Adipose tissue (tissue), 3 donors: ENCODE measurements around the gene GP5. TPM values are rescaled to one million over a fixed set of nuclear protein-coding genes. Genes with fewer than 3 reads are reported as not detected.

Source experiments
- H3K27ac ChIP-seq: one replicate; pipeline ENCODE4 v1.5.1; 2013; ENCODE audit warnings: low read depth, low read length
- WGBS, 3 donors: extraction: QIAGEN DNeasy Blood & Tissue Kit; methylation state at CpG; one replicate each; pipeline ENCODE4 v1.1.7; 2013; 5-methylcytosine and 5-hydroxymethylcytosine counted together
- polyA plus RNA-seq, 3 donors: library from polyadenylated mRNA; stranded (reverse); fragments of 200-250 nt; gene quantifications; one replicate each; pipeline ENCODE4 v1.2.3, GENCODE V29; 2013
- donor health status: healthy with polysubstance abuse.
- donor health status: Bipolar disorder and iron deficiency.
- donor health status: healthy.

GP5 gene, protein sequence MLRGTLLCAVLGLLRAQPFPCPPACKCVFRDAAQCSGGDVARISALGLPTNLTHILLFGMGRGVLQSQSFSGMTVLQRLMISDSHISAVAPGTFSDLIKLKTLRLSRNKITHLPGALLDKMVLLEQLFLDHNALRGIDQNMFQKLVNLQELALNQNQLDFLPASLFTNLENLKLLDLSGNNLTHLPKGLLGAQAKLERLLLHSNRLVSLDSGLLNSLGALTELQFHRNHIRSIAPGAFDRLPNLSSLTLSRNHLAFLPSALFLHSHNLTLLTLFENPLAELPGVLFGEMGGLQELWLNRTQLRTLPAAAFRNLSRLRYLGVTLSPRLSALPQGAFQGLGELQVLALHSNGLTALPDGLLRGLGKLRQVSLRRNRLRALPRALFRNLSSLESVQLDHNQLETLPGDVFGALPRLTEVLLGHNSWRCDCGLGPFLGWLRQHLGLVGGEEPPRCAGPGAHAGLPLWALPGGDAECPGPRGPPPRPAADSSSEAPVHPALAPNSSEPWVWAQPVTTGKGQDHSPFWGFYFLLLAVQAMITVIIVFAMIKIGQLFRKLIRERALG
- under 1 TPM in 2 of 3 donors, not detected in 1; 0.05 to 0.09 TPM for polyA plus RNA-seq

GRCh38 chr3:194399166-194399565 is at the start of gene GP5:
TSS of gene GP5 (minus strand) at chr3:194399266. CDS start at chr3:194398282, 984 bp downstream.
- 41 to 66% (median 52%) methylated on average over 2 of the region's 2 CpGs for WGBS, 3 donors
- H3K27ac ChIP-seq = no peak within 1 kb of the TSS

- H3K27ac ChIP-seq = no peak overlapping the region
- 91 to 98% (median 92%) methylated on average over 1 of the region's 1 CpG for WGBS, 3 donors
Measured at GRCh38 chr3:194447657-194448056, 48.6 kb upstream of the GP5 start.

DNA sequence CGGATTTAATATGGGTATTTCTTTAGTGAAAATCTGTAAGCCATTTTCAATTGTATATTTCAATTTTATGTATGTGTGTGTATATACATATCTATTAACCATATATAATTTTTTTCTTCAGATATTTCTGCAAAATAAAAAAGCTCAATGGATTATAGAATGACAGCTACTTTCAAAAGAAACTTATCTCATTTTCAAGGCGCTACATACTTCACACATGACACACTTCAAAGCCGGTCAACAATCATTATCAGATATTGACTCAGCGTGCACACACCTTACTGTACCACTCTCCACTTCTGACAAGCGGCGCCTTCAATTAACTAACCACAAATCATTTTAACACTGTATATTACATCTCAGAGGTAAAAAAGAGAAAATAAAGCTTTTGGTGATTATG is 48.1 kb upstream of the GP5 start:
- WGBS, 3 donors = 34 to 96% (median 91%) methylated on average over 6 of the region's 6 CpGs
- H3K27ac ChIP-seq = no peak overlapping the region

DNA sequence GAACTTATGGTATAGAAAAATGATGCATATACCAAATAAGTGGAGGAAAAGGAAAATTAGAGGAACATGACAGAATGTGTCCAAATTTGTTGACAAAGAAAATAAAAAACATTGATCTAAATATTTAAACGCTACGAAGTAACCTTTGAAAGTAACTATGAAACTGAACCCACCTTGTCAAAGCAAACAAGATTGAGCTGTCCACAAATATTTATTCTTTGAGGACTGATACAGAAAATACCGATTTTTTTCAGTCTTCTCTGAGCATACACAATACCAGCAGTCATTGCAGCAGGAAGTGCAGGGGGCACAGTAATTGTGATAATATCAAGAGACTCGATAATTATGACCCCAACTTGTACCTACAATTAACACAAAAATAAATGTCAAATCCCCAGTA is 47.7 kb upstream of the GP5 start:
- WGBS, 3 donors = 39 to 90% (median 79%) methylated on average over 4 of the region's 4 CpGs
- no peak overlapping the region for H3K27ac ChIP-seq

- WGBS, 3 donors = 90 to 95% (median 93%) methylated on average over 13 of the region's 13 CpGs
- no peak overlapping the region for H3K27ac ChIP-seq
Measured at GRCh38 chr3:194446172-194446571, 47.1 kb upstream of the GP5 start.

DNA sequence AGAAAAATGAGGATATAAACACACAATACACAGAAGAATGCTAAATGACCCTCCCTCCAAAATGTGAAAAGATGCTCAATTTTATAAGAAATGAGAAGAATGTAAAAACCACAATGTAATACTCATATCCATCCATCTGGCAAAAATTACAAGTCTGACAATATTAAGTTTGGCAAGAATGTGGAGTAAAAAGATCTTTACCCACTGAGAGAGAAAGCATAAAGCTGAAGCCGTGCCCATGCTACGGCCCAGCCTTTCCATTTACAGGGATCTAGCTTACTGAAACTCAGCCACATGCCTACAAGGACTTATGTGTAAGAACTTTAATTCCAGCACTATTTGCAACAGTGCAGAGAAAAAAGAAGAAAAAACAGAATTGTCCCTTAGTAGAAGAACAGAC is 44.8 kb upstream of the GP5 start:
- WGBS, 3 donors = 94 to 99% (median 96%) methylated on average over 2 of the region's 2 CpGs
- H3K27ac ChIP-seq = no peak overlapping the region

GRCh38 chr3:194440756-194441155 is 41.7 kb upstream of the GP5 start:
- H3K27ac ChIP-seq = no peak overlapping the region
- 54 to 67% (median 67%) methylated on average over 2 of the region's 2 CpGs for WGBS, 3 donors

- H3K27ac ChIP-seq = no peak overlapping the region
- 65 to 86% (median 77%) methylated on average over 6 of the region's 6 CpGs for WGBS, 3 donors
Measured at GRCh38 chr3:194439881-194440550, 41.0 kb upstream of the GP5 start.

DNA sequence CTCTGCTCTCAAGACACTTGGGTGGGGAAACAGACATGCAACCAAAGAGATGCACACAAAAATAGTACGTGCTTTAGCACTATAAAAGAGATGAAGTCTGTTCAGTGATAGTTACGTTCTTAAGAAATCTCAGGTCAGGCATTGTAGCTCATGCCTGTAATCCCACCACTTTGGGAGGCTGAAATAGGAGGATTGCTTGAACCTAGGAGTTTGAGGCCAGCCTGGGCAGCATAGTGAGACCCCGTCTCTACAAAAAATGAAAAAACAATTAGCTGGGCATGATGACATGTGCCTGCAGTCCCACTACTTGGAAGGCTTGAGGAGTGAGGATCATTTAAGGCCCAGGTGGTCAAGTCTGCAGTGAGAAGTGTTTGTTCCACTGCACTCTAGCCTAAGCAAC is 35.4 kb upstream of the GP5 start:
- H3K27ac ChIP-seq = no peak overlapping the region
- WGBS, 3 donors = 78 to 98% (median 93%) methylated on average over 3 of the region's 3 CpGs

DNA sequence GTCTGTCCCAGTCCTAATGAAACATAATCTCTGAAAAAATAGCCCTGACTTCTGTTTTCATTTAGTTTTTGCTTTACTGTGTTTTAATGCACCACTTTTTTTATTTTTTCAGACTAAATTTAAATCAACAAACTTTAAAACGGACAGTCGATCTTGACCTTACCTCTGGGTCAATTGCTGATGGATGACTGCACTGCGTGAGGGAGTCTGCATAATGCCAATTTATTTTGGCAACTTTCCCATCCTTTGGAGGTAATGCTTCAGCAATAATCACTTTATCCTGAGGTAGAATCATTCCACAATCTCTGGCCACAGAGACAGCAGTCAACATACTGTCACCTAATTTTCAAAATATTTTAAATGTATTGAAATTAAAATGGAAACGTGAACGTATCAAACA is 32.5 kb upstream of the GP5 start:
- WGBS, 3 donors = 61 to 76% (median 75%) methylated on average over 5 of the region's 5 CpGs
- H3K27ac ChIP-seq = no peak overlapping the region

DNA sequence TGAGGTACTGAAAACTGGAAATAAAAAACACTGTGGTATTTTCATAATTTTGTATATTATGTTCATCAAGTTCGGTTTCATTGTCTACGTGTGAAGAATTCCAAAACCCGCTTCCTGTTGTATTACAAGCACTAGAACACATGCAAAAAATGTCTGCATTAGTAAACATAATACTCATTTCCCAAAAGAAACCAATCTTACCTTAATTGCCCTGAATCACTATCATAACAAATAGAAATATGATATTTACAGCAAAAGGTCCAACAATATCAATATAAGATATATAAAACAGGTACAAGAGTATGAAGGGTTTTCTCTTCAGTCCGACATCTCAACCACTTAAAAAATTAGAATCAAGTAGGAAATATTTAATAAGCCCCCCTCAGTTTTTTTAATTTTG is 26.3 kb upstream of the GP5 start:
- no peak overlapping the region for H3K27ac ChIP-seq
- WGBS, 3 donors = 91 to 93% (median 92%) methylated on average over 4 of the region's 4 CpGs

DNA sequence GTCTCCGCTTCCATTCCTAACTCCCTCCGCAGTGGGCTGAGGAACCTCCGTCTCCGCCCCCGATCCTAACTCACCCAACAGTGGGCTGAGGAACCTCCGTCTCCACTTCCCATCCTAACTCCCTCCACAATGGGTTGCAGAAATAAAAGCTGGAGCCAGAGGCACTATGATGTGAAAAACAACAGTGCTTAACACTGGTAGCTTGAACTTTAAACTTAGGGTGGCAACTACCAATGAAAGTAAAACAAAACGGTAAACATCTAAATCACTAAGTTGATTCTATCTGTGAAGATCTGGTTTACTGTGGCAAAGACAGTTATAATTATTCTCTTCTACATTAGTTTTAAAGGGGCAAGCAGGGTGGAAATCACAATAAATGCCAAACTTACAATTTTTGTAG is 25.9 kb upstream of the GP5 start:
- H3K27ac ChIP-seq = no peak overlapping the region
- WGBS, 3 donors = 93 to 98% (median 94%) methylated on average over 7 of the region's 7 CpGs

DNA sequence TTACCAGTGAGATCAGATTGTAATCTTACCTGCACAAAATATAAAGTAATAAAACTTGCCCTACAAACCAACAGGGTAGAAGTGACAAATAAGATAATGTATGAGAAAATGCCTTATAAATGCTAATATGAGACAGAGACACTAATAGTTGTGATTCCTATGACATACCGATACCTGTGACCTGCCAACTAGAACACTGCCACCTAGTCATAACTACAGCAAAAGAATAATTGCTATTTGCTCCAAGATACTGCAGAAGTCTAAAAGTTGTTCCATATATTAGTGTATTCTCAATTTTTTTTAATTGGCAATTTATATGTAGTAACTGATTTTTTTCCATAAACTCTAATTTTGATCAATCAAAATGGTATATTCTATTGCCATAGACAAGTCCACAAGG is 25.3 kb upstream of the GP5 start:
- 94 to 97% (median 95%) methylated on average over 1 of the region's 1 CpG for WGBS, 3 donors
- no peak overlapping the region for H3K27ac ChIP-seq

DNA sequence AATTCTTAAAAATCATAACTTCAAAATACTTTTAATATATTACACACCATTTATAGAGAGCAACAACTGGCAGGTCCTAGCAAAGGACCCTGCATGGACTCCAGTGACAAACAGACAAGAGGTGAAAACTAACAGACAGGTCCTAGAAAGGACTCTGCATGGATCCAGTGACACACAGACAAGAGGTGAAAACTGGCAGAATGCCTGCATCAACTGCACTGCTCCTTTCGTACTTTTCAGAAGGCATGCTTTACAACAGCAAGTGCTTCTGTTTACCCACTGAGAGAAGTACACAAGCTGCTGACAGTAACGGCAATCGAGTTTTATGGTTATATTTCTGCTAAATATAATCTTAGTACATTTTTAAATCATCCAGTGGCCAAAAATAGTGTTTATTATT is 24.3 kb upstream of the GP5 start:
- no peak overlapping the region for H3K27ac ChIP-seq
- WGBS, 3 donors = 71 to 94% (median 82%) methylated on average over 3 of the region's 3 CpGs

- no peak overlapping the region for H3K27ac ChIP-seq
Measured at GRCh38 chr3:194422188-194422587, 23.1 kb upstream of the GP5 start.

DNA sequence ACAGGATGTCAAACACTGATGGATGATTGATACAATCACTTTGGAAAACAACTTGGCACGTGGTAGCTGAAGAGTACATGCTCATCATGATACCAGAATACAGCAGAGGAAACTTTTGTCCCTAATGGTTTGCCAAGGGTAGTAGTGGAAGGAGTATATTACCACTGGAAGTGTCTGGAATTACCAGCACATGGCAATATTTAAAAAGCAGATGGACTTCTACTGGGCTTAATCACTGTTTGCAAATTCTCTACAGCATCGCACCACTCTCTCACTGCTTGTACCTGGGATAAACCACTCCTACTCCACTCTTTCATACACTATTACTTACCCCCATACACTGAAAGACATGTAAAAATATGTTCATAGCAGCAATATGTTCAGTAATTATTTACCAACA is 19.6 kb upstream of the GP5 start:
- 89 to 95% (median 92%) methylated on average over 2 of the region's 2 CpGs for WGBS, 3 donors
- no peak overlapping the region for H3K27ac ChIP-seq

DNA sequence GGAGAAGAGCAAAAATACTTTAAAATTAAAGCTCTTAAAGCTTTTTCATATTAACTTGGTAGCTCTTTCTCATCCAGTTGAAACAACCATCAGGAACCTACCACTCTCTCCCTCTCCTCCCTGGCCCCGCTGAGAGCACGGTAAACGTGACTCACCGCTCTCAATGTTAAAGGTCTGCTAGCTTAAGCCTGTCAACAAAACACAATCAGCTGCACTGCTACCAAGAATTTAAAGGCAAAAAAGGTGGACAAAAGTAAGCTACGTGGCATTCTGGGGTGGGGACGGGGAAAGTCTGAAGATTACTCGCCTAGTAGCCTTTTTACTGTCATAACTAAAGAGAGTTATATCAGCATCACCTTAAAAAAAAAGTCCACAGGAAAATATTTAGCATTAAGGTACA is 8.4 kb upstream of the GP5 start:
- no peak overlapping the region for H3K27ac ChIP-seq
- 87 to 93% (median 93%) methylated on average over 7 of the region's 7 CpGs for WGBS, 3 donors

- WGBS, 3 donors = 96 to 99% (median 97%) methylated on average over 2 of the region's 2 CpGs
- no peak overlapping the region for H3K27ac ChIP-seq
Measured at GRCh38 chr3:194405766-194406165, 6.7 kb upstream of the GP5 start.

- 42 to 50% (median 46%) methylated on average over 10 of the region's 10 CpGs for WGBS, 3 donors
- no peak overlapping the region for H3K27ac ChIP-seq
Measured at GRCh38 chr3:194404365-194405140, 5.5 kb upstream of the GP5 start.
